AG04450 (cell line): ENCODE measurements around the gene HDAC7. TPM values are rescaled to one million over a fixed set of nuclear protein-coding genes. Genes with fewer than 3 reads are reported as not detected.

Experiments used
- CTCF ChIA-PET: fragments of 300-600, 350-600 bp; formaldehyde crosslinking; extraction: SDS; loops from one replicate; lab custom pipeline; 2022; ENCODE audit warnings: antibody characterized with exemption, inconsistent platforms; lab: Charles Lee
- POLR2A ChIA-PET: fragments of 350-600 bp; formaldehyde crosslinking; extraction: SDS; loops from one replicate; lab custom pipeline; 2021; ENCODE audit warnings: antibody characterized with exemption, inconsistent platforms; lab: Yijun Ruan, JAX
- DNase-seq: peaks from one replicate; pipeline ENCODE4 v3.0.0-alpha.2; 2011; ENCODE audit warnings: low read depth, low spot score
- H3K27ac ChIP-seq: one replicate; pipeline ENCODE4 v1.5.1; 2012; ENCODE audit warnings: low read depth, low read length, control low read depth
- H3K27me3 ChIP-seq: one replicate; pipeline ENCODE4 v1.6.0; 2012; ENCODE audit warnings: low read length; ENCODE audit not compliant: control insufficient read depth, insufficient read depth
- H3K4me3 ChIP-seq: 2 replicates; pipeline ENCODE4 v1.5.1; 2011; ENCODE audit warnings: mild to moderate bottlenecking, low read depth, low read length, control low read depth
- H3K9me3 ChIP-seq: 2 replicates; pipeline ENCODE4 v1.5.1; 2012; ENCODE audit warnings: low read length; ENCODE audit not compliant: control insufficient read depth, insufficient read depth
- polyA plus RNA-seq: library from polyadenylated mRNA; depleted of rRNA; stranded (reverse); fragments of >200 nt; gene quantifications from 2 replicates; pipeline ENCODE4 v1.2.3, GENCODE V29; 2011
- TF ChIP-seq, protein P1 (sequence below): IDR thresholded peaks from 2 replicates; pipeline ENCODE4 v1.5.1; 2011; ENCODE audit warnings: low read depth, low read length, control low read depth, inconsistent platforms

HDAC7 gene
- polyA plus RNA-seq, 1 experiment = 17.1 TPM

- POLR2A ChIA-PET = no interaction called here
- CTCF ChIA-PET = interaction anchor here (1.7 to 7.3 kb wide), 2 partner anchors 38 to 149 kb away, joined by 4 to 69 read pairs; no protein-coding TSS in a partner anchor
- Histone ChIP-seq H3K4me3 (no peak overlapping the region), H3K9me3 (no peaks in the 10 kb centered on the region; the same call in 1 of the 2 replicates), H3K27ac (peak overlapping the region; percentile 2), H3K27me3 (no peaks in the 10 kb centered on the region)
- no peak for DNase-seq
- TF ChIP-seq, protein P1, sequence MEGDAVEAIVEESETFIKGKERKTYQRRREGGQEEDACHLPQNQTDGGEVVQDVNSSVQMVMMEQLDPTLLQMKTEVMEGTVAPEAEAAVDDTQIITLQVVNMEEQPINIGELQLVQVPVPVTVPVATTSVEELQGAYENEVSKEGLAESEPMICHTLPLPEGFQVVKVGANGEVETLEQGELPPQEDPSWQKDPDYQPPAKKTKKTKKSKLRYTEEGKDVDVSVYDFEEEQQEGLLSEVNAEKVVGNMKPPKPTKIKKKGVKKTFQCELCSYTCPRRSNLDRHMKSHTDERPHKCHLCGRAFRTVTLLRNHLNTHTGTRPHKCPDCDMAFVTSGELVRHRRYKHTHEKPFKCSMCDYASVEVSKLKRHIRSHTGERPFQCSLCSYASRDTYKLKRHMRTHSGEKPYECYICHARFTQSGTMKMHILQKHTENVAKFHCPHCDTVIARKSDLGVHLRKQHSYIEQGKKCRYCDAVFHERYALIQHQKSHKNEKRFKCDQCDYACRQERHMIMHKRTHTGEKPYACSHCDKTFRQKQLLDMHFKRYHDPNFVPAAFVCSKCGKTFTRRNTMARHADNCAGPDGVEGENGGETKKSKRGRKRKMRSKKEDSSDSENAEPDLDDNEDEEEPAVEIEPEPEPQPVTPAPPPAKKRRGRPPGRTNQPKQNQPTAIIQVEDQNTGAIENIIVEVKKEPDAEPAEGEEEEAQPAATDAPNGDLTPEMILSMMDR = no peak
Measured at GRCh38 chr12:47800582-47800981, 19.1 kb downstream of the HDAC7 start.

DNA sequence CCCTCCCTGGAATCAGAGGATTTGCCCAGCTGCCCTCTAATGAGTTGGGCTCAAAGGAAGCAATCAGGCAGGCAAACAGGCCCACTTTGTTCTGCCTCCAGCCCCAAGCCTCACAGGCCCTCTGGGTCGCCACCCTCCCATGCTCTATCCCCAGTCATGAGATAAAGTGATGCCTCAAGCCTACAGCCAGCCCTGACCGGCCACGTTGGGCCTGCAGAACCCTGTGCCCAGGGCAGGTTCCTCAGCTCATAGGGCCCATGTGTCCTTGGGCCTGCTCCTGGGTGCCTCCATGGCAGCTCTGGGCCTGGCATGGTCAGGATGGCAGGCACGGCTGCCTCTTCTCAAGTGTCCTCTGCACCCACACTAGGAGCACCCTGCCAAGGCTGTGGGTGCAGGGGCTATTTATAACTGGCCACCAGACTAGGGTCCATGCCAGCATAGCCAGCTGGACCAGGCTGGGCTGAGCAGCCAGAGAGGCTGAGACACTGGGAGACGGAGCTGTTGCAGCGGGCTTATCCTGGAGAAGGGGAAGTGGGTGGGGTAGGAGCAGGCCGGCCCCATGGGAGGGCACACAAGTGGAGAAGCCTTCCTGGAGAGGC lies 20.2 kb downstream of the HDAC7 start:
- CTCF ChIA-PET = interaction anchor here (1.0 to 7.3 kb wide), 2 partner anchors 31 to 39 kb away, joined by 3 to 69 read pairs; no protein-coding TSS in a partner anchor
- Histone ChIP-seq H3K27ac (no peak overlapping the region), H3K27me3 (no peaks in the 10 kb centered on the region), H3K9me3 (no peaks in the 10 kb centered on the region; the same call in 1 of the 2 replicates), H3K4me3 (no peak overlapping the region)
- TF ChIP-seq, protein P1 = no peak
- POLR2A ChIA-PET = interaction anchor here (0.6 kb wide), 1 partner anchor 72 kb away, joined by 6 read pairs; no protein-coding TSS in a partner anchor
- no peak for DNase-seq

GRCh38 chr12:47798382-47798948 lies 21.2 kb downstream of the HDAC7 start:
- no peaks in the 10 kb centered on the region for H3K27me3 ChIP-seq
- H3K4me3 ChIP-seq = no peak overlapping the region
- no peak for DNase-seq
- CTCF ChIA-PET = interaction anchor here (0.6 to 7.3 kb wide), 2 partner anchors 40 to 55 kb away, joined by 5 to 69 read pairs; no protein-coding TSS in a partner anchor
- POLR2A ChIA-PET = no interaction called here
- TF ChIP-seq, protein P1 = no peak
- H3K9me3 ChIP-seq = no peaks in the 10 kb centered on the region; the same call in 1 of the 2 replicates
- H3K27ac ChIP-seq = no peak overlapping the region

- Histone ChIP-seq H3K4me3 (no peak overlapping the region), H3K27me3 (no peaks in the 10 kb centered on the region), H3K27ac (no peak overlapping the region), H3K9me3 (no peaks in the 10 kb centered on the region; the same call in 1 of the 2 replicates)
- DNase-seq = no peak
- TF ChIP-seq, protein P1 = peak; percentile 38; the same call in 1 of the 2 replicates
- POLR2A ChIA-PET = interaction anchor here (0.5 kb wide), 1 partner anchor 29 kb away, joined by 3 read pairs; no protein-coding TSS in a partner anchor
- CTCF ChIA-PET = interaction anchor here (1.0 to 7.3 kb wide), 3 partner anchors 11 to 41 kb away, joined by 3 to 69 read pairs (median 4); no protein-coding TSS in a partner anchor
Measured at GRCh38 chr12:47797441-47797840, 22.3 kb downstream of the HDAC7 start.
